GM12865 (cell line): Measurements from ENCODE around the gene ELK3.

Source experiments
- DNase-seq: peaks from one replicate; pipeline ENCODE4 v3.0.0; 2010; ENCODE audit warnings: low read depth
- H3K4me3 ChIP-seq: 2 replicates; pipeline ENCODE4 v1.5.1; 2011; ENCODE audit warnings: mild to moderate bottlenecking, low read depth, low read length, control low read depth
- TF ChIP-seq, protein P1 (sequence below): IDR thresholded peaks from 2 replicates; pipeline ENCODE4 v1.5.1; 2011; ENCODE audit warnings: low read length, control low read depth, low read depth, inconsistent platforms; ENCODE audit not compliant: insufficient read depth; ENCODE audit errors: missing control alignments

The ELK3 gene

DNA sequence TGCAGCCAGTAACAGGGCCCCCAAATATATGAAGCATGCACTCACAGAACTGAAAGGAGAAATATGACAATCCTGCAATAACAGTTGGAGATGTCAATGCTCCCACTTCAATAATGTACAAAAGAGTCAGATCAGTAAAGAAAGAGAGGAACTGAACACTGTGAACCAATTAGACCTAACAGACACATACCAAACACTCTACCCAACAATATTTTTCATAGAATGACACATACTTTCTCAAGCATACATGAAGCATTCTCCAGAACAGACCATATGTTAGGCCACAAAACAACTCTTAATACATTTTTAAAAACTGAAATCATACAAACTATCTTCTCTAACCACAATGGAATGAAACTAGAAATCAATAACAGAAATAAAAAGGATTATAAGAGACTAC is 80.2 kb downstream of the ELK3 start:
- TF ChIP-seq, protein P1, sequence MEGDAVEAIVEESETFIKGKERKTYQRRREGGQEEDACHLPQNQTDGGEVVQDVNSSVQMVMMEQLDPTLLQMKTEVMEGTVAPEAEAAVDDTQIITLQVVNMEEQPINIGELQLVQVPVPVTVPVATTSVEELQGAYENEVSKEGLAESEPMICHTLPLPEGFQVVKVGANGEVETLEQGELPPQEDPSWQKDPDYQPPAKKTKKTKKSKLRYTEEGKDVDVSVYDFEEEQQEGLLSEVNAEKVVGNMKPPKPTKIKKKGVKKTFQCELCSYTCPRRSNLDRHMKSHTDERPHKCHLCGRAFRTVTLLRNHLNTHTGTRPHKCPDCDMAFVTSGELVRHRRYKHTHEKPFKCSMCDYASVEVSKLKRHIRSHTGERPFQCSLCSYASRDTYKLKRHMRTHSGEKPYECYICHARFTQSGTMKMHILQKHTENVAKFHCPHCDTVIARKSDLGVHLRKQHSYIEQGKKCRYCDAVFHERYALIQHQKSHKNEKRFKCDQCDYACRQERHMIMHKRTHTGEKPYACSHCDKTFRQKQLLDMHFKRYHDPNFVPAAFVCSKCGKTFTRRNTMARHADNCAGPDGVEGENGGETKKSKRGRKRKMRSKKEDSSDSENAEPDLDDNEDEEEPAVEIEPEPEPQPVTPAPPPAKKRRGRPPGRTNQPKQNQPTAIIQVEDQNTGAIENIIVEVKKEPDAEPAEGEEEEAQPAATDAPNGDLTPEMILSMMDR: no peak

DNA sequence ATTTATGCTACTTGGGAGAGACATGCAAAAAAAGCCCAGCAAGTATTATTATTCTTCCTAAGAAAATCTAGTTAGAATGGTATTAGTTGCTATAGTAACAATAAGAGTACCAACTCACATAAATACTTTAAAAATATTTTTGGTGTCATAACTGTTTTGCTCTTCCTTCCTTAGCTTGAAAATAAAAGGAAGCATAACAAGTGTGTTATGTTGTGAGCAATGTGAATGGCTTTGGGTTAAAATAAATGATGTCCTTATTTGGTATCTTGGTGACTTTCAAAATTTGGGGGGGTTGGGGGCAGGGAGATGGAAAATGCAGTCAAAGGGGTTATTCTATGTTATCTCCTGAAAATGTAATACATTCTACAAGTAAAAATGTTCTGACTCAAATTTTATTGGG is 91.0 kb downstream of the ELK3 start:
- TF ChIP-seq, protein P1: no peak
- no peak for DNase-seq

More for the DNA sequence above, 80.2 kb downstream of the ELK3 start:
- DNase-seq: peak; percentile 24
- no peak overlapping the region for H3K4me3 ChIP-seq

DNA sequence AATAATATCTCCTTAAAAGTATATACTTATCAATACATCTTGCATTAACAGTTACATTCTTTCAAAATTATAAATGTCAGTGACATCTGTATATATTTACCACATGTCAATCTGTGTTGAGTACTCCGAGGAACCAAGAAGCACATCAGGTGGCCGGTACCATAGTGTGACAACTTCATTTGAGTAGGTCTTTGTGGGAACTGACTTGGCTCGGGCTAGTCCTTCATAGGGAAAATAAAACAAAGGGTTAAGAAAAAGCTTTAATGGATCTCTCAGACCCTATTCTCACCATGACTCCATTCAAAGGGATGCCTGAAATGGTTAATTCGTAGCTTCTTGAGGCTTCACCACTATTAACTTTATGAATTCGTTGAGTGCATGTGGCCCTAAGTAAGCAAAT is 94.9 kb downstream of the ELK3 start:
- no peak for DNase-seq

More for the DNA sequence above, 91.0 kb downstream of the ELK3 start:
- H3K4me3 ChIP-seq: no peak overlapping the region

DNA sequence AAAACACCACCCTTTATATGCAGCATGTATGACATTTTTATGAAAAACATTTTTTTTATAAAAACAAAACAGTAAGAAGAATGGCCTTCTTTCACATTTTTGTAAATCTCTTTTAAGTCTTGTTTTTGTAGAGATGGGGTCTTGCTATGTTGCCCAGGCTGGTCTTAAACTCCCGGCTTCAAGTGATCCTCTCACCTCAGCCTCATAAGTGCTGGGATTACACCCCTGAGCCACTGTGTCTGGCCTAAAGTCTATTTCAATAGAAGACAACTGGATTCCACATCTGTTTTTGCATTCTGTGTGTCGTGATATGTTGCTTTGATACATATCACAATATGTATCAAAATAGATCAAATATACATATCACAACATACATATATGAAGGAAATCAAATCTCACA is 98.9 kb downstream of the ELK3 start:
- TF ChIP-seq, protein P1: no peak
- H3K4me3 ChIP-seq: no peak overlapping the region
- DNase-seq: no peak

More for the DNA sequence above, 94.9 kb downstream of the ELK3 start:
- H3K4me3 ChIP-seq: no peak overlapping the region
- TF ChIP-seq, protein P1: no peak

DNA sequence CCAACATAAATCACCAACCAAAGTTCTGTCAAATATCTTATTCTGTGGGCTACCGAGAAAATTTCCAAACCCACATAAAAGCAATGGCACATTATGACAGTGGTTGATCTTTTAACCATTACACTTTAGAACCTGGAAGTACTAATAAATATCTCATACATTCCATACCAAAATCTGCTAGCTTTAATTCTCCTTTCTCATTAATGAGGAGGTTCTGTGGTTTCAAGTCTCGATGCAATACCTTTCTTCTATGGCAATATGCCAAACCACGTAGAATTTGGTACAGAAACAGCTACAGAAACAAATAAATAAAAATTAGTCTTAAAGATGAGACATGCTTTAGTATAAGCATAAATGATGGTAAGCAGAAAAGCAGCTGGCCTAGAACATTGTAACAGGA is 100.7 kb downstream of the ELK3 start:
- no peak overlapping the region for H3K4me3 ChIP-seq

DNA sequence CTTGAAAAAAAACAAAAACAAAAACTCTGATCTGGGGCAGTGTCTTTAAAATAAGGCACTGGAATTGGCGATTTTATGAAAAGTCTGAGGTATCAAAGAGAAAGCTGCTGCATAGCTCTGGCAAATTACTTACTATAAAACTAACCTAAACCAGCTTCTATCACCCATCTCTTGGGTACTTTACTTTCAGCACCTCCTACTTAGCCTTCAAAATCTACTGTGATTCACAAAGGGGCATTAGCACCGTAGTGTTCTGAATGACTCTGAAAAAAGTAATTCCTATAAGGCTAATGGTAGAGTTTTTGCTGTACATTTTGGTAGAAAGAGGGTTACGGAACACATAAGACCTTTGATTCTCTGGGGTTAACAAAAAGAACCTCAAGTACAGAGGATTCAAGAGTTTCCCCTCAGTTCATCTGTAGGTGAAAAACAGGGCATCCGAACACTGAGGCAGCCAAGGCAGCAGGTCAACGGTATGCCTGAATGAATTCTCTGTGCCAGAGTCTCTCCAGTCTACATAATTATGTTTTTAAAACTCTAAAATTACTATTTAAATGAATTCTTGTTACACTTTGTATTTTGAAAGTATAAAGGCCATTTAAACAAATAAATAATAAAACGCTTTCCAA is 101.5 kb downstream of the ELK3 start:
- no peak for DNase-seq
- H3K4me3 ChIP-seq: no peak overlapping the region
- TF ChIP-seq, protein P1: no peak

More for the DNA sequence above, 100.7 kb downstream of the ELK3 start:
- DNase-seq: peak; percentile 40
- TF ChIP-seq, protein P1: no peak

DNA sequence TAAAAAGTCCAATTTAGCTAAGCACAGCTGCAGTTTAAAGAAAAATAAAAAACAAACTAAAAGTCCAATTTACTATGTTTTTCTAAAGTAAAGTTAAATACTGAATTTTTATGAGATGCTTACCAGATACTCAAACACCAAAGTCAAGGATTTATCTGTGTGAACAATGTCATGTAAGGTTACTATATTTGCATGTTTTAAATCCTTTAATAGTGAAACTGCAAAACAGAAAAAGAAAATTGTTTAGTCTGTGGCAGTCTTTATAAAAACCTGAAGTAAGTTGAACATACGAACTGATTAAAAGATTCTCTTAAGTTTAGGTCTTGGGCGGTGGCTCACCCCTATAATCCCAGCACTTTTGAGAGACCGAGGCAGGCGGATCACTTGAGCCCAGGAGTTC is 103.3 kb downstream of the ELK3 start:
- TF ChIP-seq, protein P1: no peak
- H3K4me3 ChIP-seq: no peak overlapping the region
- peak; percentile 14 for DNase-seq
